Measurements from ENCODE around the gene OOSP2.

DNA sequence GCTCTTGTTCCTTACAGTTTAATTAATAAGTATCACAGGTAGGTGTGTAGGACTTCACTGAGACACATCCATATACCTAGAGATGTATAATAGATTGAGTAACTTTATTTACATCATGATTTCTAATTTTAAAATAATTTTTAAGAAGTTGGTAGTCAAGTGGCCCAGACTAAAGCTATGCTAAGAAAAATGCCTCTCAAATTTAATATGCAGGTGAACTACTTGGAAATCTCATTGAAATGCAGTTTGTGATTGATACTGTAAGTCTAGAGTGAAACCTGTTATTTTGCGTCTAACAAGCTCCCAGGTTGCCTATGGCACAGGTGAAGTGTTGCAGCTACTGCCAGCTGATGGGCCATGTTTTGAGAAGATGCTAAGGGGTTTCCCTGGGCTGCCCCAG lies 23.3 kb upstream of the OOSP2 start, which contains the start of gene OOSP4B:
- TF ChIP-seq, protein P1, sequence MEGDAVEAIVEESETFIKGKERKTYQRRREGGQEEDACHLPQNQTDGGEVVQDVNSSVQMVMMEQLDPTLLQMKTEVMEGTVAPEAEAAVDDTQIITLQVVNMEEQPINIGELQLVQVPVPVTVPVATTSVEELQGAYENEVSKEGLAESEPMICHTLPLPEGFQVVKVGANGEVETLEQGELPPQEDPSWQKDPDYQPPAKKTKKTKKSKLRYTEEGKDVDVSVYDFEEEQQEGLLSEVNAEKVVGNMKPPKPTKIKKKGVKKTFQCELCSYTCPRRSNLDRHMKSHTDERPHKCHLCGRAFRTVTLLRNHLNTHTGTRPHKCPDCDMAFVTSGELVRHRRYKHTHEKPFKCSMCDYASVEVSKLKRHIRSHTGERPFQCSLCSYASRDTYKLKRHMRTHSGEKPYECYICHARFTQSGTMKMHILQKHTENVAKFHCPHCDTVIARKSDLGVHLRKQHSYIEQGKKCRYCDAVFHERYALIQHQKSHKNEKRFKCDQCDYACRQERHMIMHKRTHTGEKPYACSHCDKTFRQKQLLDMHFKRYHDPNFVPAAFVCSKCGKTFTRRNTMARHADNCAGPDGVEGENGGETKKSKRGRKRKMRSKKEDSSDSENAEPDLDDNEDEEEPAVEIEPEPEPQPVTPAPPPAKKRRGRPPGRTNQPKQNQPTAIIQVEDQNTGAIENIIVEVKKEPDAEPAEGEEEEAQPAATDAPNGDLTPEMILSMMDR (IDR thresholded peaks at IDR 0.05; ENCODE audit: insufficient read depth, low read depth, low read length): no peak
- no peak for TF ChIP-seq EZH2 (IDR thresholded peaks at IDR 0.05; ENCODE audit: insufficient read depth, low read length)
